K562 (cell line): ENCODE results near the gene P4HB. TPM values are rescaled to one million over a fixed set of nuclear protein-coding genes. Genes with fewer than 3 reads are reported as not detected.

Experiments
- BRF1 ChIP-seq: IDR thresholded peaks from 3 replicates; pipeline ENCODE4 v1.6.1; 2011; ENCODE audit warnings: borderline replicate concordance, mild to moderate bottlenecking; ENCODE audit not compliant: insufficient read length; ENCODE audit errors: extremely low read depth
- CBFA2T2 ChIP-seq: fragments of 450-650 bp; conservative IDR thresholded peaks from 2 replicates; pipeline ENCODE4 v1.6.1; 2017; ENCODE audit warnings: mild to moderate bottlenecking
- CREM ChIP-seq: IDR thresholded peaks from 2 replicates; pipeline ENCODE4 v1.6.1; 2014; ENCODE audit warnings: antibody characterized with exemption, low read depth
- CTCFL ChIP-seq: IDR thresholded peaks from 2 replicates; pipeline ENCODE4 v1.6.1; 2011; ENCODE audit warnings: borderline replicate concordance, low read depth, mild to moderate bottlenecking, moderate library complexity, low read length; ENCODE audit not compliant: insufficient read depth, poor library complexity, severe bottlenecking
- E4F1 ChIP-seq: fragments of 250-450 bp; sonication (Bioruptor Pico); IDR thresholded peaks from 2 replicates; pipeline ENCODE4 v1.5.0; 2021; ENCODE audit warnings: mild to moderate bottlenecking, borderline replicate concordance
- ELF1 ChIP-seq: fragments of 200-800 bp; sonication (Bioruptor generic); IDR thresholded peaks from 2 replicates; pipeline ENCODE4 v1.6.1; 2016; ENCODE audit warnings: missing genetic modification characterization, missing compliant biosample characterization
- GABPA ChIP-seq: fragments of 200-800 bp; sonication (Bioruptor generic); conservative IDR thresholded peaks from 2 replicates; pipeline ENCODE4 v1.6.1; 2016; ENCODE audit warnings: low read depth, missing genetic modification characterization, missing compliant biosample characterization
- HIVEP1 ChIP-seq: fragments of 250-450 bp; sonication (Bioruptor Pico); IDR thresholded peaks from 2 replicates; pipeline ENCODE4 v1.4.0; 2020; ENCODE audit warnings: mild to moderate bottlenecking
- JUN ChIP-seq, 2 experiments: sonication (generic) in 1 of 2; formaldehyde crosslinking in 1 of 2; IDR thresholded peaks; 2 replicates each; pipeline versions ENCODE4 v1.6.1 to v1.8.0; 2012 to 2022; ENCODE audit warnings: borderline replicate concordance in 2 of 2, mild to moderate bottlenecking in 2 of 2, improper control_type of control experiment in 1 of 2, low read depth in 1 of 2, low read length in 1 of 2, missing genetic modification reagents in 1 of 2
- L3MBTL2 ChIP-seq: fragments of 450-650 bp; IDR thresholded peaks from 2 replicates; pipeline ENCODE4 v1.6.1; 2016; ENCODE audit warnings: mild to moderate bottlenecking, moderate library complexity
- NBN ChIP-seq: fragments of 450-650 bp; IDR thresholded peaks from 2 replicates; pipeline ENCODE4 v1.6.1; 2016; ENCODE audit warnings: low read depth, mild to moderate bottlenecking
- PBX2 ChIP-seq, 2 experiments: IDR thresholded peaks in 1 of 2; conservative IDR thresholded peaks in 1 of 2; 2 replicates each; pipeline ENCODE4 v1.6.1; 2016; ENCODE audit warnings: low read depth in 2 of 2, mild to moderate bottlenecking in 1 of 2, missing compliant biosample characterization in 1 of 2, missing genetic modification characterization in 1 of 2, moderate library complexity in 1 of 2
- POLR2H ChIP-seq: IDR thresholded peaks from 2 replicates; pipeline ENCODE4 v1.6.1; 2016; ENCODE audit warnings: missing genetic modification characterization, low read depth, mild to moderate bottlenecking, control low read depth, missing compliant biosample characterization, moderate library complexity
- SIN3A ChIP-seq, 2 experiments: fragments of 150-350 bp in 1 of 2; IDR thresholded peaks; 2 replicates each; pipeline ENCODE4 v1.6.1; 2011 to 2016; ENCODE audit warnings: borderline replicate concordance in 2 of 2, low read depth in 2 of 2, low read length in 2 of 2, mild to moderate bottlenecking in 2 of 2, moderate library complexity in 2 of 2; ENCODE audit not compliant: control insufficient read depth in 1 of 2
- SMARCB1 ChIP-seq: IDR thresholded peaks from 2 replicates; pipeline ENCODE4 v1.6.1; 2011; ENCODE audit warnings: improper control_type of control experiment, low read depth; ENCODE audit not compliant: insufficient read length
- TAF1 ChIP-seq: IDR thresholded peaks from 2 replicates; pipeline ENCODE4 v1.6.1; 2011; ENCODE audit warnings: mild to moderate bottlenecking, low read length, moderate library complexity; ENCODE audit not compliant: insufficient read depth, control insufficient read depth, severe bottlenecking; ENCODE audit errors: extremely low read depth
- TEAD4 ChIP-seq, 2 experiments: sonication (generic) in 1 of 2; formaldehyde crosslinking in 1 of 2; IDR thresholded peaks; 2 replicates each; pipeline versions ENCODE4 v1.6.1 to v1.8.0; 2012 to 2022; ENCODE audit warnings: borderline replicate concordance in 1 of 2, inconsistent platforms in 1 of 2, low read length in 1 of 2, mild to moderate bottlenecking in 1 of 2, missing genetic modification reagents in 1 of 2
- ZNF551 ChIP-seq: fragments of 250-450 bp; sonication (Bioruptor Pico); IDR thresholded peaks from 2 replicates; pipeline ENCODE4 v1.5.0; 2021; ENCODE audit warnings: mild to moderate bottlenecking, moderate library complexity
- ZNF57 ChIP-seq: fragments of 450-650 bp; formaldehyde crosslinking; IDR thresholded peaks from 2 replicates; pipeline ENCODE4 v1.4.0; 2020; ENCODE audit warnings: mild to moderate bottlenecking, moderate library complexity
- ZNF583 ChIP-seq: fragments of 250-450 bp; sonication (Bioruptor Pico); IDR thresholded peaks from 2 replicates; pipeline ENCODE4 v1.4.0; 2020
- polyA plus RNA-seq, 8 experiments: library from polyadenylated mRNA; depleted of rRNA in 4 of 8; stranded (reverse) in 5 of 8; unstranded in 3 of 8; fragments of >200 nt; fragmentation: Nextera tagmentation in 2 of 8; fragmentation: Illumina TruSeq in 1 of 8; extraction: Ambion mirVana in 2 of 8; extraction: Trizol in 1 of 8; gene quantifications; 2 replicates each; pipeline versions ENCODE4 v1.2.1 to v1.2.3, GENCODE V29; 2011 to 2014; ENCODE audit warnings: inconsistent platforms in 1 of 8, missing spikeins in 1 of 8
- total RNA-seq, 7 experiments: library from RNA; depleted of rRNA in 6 of 7; stranded (reverse); fragments of >200 nt in 6 of 7; fragmentation: Illumina TruSeq in 2 of 7; extraction: Trizol in 2 of 7; gene quantifications; 2 replicates each; pipeline versions ENCODE4 v1.2.1 to v1.2.3, GENCODE V29; 2011 to 2021; ENCODE audit warnings: low replicate concordance in 1 of 7

P4HB gene
- total and polyA plus RNA-seq, 9 of the 15 experiments (the other 6 are each of a cell fraction or from before 2014, with no cell fraction given), result 4.4 to 645 (median 325) TPM

GRCh38 chr17:81870981-81871386, 10.6 kb upstream of the P4HB start, which contains the start of gene ARHGDIA (continued):
- no peak for TF ChIP-seq L3MBTL2
- TF ChIP-seq JUN (IDR thresholded peaks at IDR 0.05; ENCODE audit: borderline replicate concordance, low read depth, low read length), result no peak
- no peak for TF ChIP-seq JUN (CRISPR knock-in tag; IDR thresholded peaks at IDR 0.05; ENCODE audit: borderline replicate concordance)
- TF ChIP-seq BRF1, result no peak
- TF ChIP-seq SIN3A (IDR thresholded peaks at IDR 0.05; ENCODE audit: borderline replicate concordance in 2 of 2, control insufficient read depth in 1 of 2, low read depth in 2 of 2, low read length in 2 of 2), result 0 out of 4 replicates have a peak, but pooled peaks of 1 of the 2 experiments have one; percentile 61
- TF ChIP-seq GABPA (tag), result peak; percentile 93; the same call in 1 of the 2 replicates
- TF ChIP-seq ELF1 (tag), result peak; percentile 97; the same call in 1 of the 2 replicates
- TF ChIP-seq ZNF583 (CRISPR knock-in tag), result no peak
- no peak for TF ChIP-seq CTCFL
- TF ChIP-seq TEAD4 (IDR thresholded peaks at IDR 0.05; ENCODE audit: low read length), result no peak
- no peak for TF ChIP-seq TEAD4 (CRISPR knock-in tag; IDR thresholded peaks at IDR 0.05; ENCODE audit: borderline replicate concordance)
- peak; percentile 68 for TF ChIP-seq POLR2H (tag)
- TF ChIP-seq NBN, result no peak
- peak; percentile 72 for TF ChIP-seq TAF1
- TF ChIP-seq ZNF57 (CRISPR knock-in tag), result no peak
- TF ChIP-seq CREM, result peak; percentile 91; the same call in 1 of the 2 replicates
- peak; percentile 38; the same call in 1 of the 2 replicates for TF ChIP-seq PBX2 (CRISPR knock-in tag; IDR thresholded peaks at IDR 0.05; ENCODE audit: low read depth)
- no peak for TF ChIP-seq PBX2 (tag; conservative IDR thresholded peaks at IDR 0.05; ENCODE audit: low read depth)
- no peak for TF ChIP-seq SMARCB1
- TF ChIP-seq CBFA2T2, result no peak
- TF ChIP-seq E4F1 (CRISPR knock-in tag), result no peak
- no peak for TF ChIP-seq HIVEP1 (CRISPR knock-in tag)
- no peak for TF ChIP-seq ZNF551 (CRISPR knock-in tag)
